Measurements from ENCODE around the gene BRSK1.

DNA sequence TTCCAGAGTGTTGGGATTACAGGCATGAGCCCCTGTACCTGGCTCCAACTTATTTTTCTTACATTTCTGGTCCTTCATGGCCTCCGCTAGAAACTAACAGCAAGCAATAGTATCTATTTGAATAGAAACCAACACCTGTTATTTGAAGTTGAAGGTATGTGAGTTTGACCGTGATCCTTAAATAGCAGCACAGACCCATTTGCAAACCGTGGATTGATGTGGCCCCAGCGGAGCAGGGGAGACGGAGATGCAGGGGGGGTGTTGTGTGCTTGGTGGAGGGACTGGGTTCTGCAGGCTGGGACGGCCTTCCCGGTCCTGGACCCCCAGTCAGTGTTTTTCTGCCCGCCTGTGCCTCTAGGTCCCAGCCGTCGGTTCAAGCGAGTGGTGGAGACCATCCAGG lies 24.5 kb downstream of the BRSK1 start:
- TF ChIP-seq CTCF (conservative IDR thresholded peaks at IDR 0.05) = no peak
- no peak for TF ChIP-seq ZFX (IDR thresholded peaks at IDR 0.05)

All from C4-2B (cell line).